Measurements from ENCODE around the gene GABRB2.

- no peak for TF ChIP-seq CTCF (IDR thresholded peaks at IDR 0.05)
- TF ChIP-seq ZFX (IDR thresholded peaks at IDR 0.05; ENCODE audit: borderline replicate concordance) = no peak
These were observed 166.0 kb downstream of the GABRB2 start for GRCh38 chr5:161380486-161380885.

All from 22Rv1 (cell line).